Measurements from ENCODE around the gene CDK5RAP3.

GRCh38 chr17:48012151-48012520 is 41.2 kb downstream of the CDK5RAP3 start:
- TF ChIP-seq GATA2 (IDR thresholded peaks at IDR 0.05; ENCODE audit: low read depth, low read length) (peak; percentile 73), GATA3 (IDR thresholded peaks at IDR 0.05; ENCODE audit: low read depth, low read length) (no peak)
